ENCODE measurements around the gene CDYL2.

GRCh38 chr16:80664226-80664625, 140.2 kb downstream of the CDYL2 start:
- TF ChIP-seq CTCF (conservative IDR thresholded peaks at IDR 0.05; ENCODE audit: low read length) (no peak), EZH2phosphoT487 (IDR thresholded peaks at IDR 0.05; ENCODE audit: borderline replicate concordance, low read depth, low read length) (no peak)
